Effector CD8-positive, alpha-beta T cell (primary cell): Measurements from ENCODE around the gene LSMEM2.
"Not testable (repeated sequence)": the region's sequence is repeated elsewhere in the genome, so short reads cannot be mapped to it uniquely, and the experiment has no call there.

Experiments
- DNase-seq: peaks from one replicate; lab custom pipeline; 2025; lab: John Stamatoyannopoulos, UW
- total RNA-seq, 4 experiments: gene quantifications; one replicate each; lab custom pipeline; 2026; lab: John Stamatoyannopoulos, UW

The LSMEM2 gene
- 0 reads per million in 4 experiments for total RNA-seq

DNA sequence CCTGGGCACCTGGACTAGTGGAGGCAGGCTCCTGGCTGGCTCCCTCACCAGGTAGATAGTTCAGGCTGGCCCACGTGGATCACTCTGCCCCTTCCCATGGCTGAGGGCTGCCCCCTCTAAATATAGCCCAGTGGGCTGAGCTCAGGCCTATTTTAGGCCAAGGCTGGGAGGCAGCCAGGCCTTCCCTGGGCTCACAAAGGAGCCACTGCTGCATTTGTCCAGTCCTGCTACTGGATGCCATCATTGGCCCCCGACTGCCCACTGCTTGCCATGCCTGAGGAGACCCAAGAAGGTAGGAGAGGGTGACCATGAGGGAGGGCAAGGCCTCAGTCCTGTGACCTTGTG lies at the start of gene LSMEM2:
TSS of gene LSMEM2 (plus strand) at position 208 of the 345 bp plus-strand sequence. CDS start at position 235, 27 bp downstream.
- no peak for DNase-seq

DNA sequence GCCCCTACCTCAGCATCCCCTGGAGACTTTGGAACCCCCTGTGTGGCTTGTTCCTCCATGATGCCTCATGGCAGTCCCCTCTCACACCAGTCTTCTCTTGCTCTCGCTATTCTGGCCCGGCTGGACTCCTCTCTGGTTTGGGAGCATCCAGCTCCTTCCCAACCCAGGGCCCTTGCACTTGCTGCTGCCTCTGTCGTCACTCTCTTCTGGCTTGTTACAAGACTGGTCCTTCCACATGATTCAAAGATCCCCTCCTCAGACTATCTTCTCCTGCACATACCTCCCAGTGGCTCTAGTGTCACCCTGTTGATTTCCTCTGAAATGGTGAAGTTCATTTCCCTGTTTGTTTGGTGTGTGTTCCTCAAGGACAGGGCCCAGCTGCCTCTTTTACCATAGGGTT lies 49.4 kb upstream of the LSMEM2 start:
- DNase-seq: no peak

DNA sequence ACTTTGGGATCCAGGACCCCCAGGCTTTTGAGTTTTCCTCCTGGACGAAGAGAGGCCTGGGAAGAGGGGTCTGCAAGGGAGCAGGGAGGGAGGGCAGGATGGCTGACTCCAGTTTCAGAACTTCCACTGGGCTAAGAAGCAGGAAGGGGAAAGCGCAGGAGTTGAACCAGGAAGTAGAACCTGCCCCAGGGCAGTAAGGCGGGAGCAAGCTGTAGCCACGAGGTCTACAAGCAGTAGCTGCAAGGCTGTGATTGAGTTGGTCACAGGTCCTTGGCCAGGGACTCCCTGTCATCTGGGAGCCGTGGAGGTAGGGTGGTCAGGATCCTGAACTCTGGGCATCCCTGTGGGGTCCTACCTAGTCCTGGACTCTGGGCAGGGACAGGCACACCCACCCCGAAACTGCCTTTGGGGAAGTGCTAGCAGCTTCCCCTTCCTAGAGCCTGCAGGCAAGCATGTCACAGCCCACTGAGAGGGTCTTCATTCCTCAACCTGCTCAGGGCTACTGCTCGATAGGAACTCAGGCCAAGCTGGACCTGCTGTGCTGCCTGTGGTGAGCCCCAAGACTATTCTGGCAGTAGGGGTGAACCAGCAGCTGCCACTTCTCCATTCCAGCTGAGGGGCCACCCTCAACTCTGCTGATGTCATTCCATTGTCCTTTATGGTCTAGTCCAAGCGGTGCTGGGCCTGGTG lies 48.6 kb upstream of the LSMEM2 start:
- no peak for DNase-seq

DNA sequence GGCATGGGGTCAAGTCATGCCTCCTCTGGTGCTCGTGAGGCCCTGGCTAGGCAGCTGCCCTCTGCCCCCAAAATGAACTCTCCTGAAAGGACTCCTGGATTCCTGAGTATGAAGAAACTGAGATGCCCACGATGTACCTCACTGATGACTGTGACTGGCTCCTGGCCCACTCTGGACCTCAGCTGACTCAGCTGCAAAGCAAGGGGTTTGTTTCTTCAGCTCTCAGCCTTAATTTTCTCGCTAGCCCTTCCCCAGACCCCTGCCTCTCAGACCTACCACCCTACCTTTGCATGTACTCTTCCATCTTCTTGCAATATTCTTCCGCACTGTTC lies 48.1 kb upstream of the LSMEM2 start:
- DNase-seq: no peak

DNA sequence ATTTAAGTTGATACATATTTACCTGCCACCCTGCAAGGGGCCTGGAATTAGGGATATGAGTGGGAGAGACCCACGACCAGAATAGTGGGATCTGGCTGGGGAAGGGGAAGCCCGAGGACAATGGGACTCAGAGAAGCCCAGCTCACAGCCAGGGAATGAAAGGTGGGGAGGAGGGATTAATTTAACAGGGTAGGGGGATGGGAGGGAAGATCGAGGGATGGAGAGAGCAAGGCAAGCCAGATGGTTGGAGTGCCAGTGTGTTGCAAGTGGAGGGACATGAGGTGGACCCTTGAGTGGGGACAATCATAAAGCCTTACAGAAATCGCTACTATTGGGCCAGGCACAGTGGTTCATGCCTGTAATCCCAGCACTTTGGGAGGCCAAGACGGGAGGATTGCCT lies 47.3 kb upstream of the LSMEM2 start:
- no peak for DNase-seq

DNA sequence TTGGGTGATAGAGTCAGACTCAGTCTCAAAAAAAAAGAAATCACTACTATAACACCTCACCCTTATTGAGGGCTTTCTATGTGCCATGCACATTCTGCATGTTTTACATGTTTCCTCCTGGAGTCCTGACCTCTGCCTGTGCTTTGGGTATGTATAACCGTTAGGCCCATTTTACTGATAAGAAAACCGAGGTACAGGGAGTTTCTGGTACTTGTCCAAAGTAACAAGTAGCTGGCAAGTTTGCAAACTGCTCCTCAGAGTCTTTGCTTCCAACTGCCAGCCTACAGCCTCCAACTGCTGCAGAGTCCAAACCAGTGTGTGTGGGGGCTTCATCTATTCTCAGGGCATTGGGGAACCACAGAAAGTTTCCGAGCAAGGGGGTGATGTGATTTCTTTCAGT lies 46.6 kb upstream of the LSMEM2 start:
- DNase-seq: no peak

DNA sequence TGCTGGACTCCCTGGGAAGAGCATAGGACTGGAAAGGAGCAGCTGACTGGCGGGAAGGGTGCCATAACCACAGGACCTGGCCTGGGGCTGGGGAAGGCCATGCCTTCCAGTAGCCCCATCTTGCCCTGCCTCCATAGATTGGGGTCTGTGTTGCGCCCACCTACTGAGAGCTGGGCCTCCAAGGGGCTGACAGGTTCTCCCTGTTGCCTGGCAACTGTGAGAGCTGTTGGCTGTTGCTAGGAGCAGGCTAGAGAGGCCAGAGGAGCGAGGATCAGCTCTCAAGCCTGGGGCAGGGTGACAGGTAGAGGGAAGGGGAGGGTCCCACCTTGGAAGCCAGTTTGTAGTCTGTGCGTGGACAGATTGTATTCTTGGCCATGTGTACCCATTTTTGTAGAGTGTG lies 45.7 kb upstream of the LSMEM2 start:
- DNase-seq: no peak

DNA sequence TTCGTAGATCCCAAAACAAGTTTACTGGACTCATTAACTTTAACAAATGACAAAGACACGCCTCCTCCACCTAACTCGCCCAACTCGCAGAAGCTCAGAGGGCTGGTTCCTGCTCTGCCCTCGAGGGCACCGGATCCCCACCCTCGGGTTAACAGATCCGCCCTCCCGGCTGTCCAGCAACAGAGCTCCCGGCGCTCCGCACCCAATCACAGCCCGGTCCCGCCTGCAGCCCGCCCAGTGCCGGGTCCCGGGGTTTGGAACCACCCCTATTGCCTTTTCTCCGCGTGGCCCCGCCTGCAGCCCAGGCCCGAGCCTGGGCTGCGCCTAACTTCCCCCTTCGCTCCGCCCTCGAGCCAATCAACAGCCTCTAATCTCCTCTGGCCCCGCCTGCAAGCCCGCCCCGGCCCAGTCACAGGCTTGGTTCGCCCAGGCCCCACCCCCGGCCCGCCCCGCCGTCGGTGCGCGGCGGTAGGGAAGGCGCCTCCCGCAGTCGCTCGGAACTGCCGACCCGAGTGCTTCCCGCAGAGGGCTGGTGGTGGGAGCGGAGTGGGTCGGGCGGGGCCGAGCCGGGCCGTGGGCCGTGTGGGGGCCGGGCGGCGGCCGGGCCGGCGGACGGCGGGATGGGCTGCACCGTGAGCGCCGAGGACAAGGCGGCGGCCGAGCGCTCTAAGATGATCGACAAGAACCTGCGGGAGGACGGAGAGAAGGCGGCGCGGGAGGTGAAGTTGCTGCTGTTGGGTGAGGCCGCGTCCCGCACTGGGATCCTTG lies 43.0 kb upstream of the LSMEM2 start, which contains the start of gene GNAI2:
TSS of gene GNAI2 (plus strand) at position 489 of the 768 bp plus-strand sequence. CDS start at position 621, 132 bp downstream.
- peak; percentile 97 for DNase-seq

DNA sequence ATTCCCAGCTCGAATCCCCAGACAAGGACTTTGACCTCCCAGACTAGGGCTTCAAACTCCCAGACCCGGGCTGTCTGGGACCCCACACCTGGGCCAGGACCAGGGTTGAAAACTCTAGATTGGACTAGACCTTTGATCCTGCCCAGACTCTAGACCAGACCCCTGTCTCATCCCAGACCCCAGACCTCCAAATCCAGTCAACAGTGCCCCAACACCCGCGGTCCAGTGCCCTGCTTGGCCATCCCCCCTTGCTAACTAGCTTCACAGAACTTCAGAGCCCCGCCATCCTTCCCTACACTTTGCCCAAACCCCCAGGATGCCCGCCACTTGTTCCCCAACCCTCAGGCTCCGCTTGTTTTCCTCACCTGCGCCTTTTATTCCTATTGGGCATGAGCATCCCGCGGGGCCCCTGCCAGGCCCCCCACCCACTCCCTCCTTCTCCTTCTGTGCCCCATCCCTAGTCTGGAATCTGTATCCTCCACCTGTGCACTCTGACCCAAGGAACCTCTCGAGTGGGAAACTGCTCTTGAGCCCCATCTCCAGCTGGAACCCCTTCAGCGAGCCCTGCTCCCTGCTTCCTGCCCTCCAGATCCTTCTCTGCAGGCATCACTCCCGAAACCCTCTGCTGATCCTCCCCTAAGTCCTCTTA lies 42.3 kb upstream of the LSMEM2 start:
- DNase-seq: no peak

DNA sequence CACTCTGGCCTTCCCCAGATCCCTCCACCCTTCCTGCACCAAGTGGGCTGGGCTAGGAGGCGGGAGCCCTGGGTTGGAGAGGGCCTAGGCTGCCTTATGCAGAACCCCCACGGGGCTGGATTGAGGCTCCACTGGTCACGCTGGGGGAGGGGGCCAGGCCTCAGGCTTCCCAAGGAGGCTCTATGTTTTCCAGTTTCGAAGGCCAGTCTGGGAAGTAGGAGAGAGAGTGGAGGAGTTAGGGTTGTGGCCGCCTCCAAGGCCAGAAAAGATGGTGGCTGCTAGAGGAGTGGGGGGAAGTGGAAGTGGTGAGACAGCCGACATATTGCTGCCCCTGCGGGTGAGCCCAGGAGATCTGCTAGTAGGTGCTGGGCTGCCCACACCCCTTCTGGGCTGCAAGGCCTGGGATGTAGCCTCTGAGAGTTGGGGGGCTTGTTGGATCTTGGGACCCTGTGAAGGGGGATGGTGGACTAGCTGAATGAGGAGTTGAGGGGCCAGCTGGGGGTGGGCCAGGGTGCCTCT lies 41.7 kb upstream of the LSMEM2 start:
- peak; percentile 15 for DNase-seq

DNA sequence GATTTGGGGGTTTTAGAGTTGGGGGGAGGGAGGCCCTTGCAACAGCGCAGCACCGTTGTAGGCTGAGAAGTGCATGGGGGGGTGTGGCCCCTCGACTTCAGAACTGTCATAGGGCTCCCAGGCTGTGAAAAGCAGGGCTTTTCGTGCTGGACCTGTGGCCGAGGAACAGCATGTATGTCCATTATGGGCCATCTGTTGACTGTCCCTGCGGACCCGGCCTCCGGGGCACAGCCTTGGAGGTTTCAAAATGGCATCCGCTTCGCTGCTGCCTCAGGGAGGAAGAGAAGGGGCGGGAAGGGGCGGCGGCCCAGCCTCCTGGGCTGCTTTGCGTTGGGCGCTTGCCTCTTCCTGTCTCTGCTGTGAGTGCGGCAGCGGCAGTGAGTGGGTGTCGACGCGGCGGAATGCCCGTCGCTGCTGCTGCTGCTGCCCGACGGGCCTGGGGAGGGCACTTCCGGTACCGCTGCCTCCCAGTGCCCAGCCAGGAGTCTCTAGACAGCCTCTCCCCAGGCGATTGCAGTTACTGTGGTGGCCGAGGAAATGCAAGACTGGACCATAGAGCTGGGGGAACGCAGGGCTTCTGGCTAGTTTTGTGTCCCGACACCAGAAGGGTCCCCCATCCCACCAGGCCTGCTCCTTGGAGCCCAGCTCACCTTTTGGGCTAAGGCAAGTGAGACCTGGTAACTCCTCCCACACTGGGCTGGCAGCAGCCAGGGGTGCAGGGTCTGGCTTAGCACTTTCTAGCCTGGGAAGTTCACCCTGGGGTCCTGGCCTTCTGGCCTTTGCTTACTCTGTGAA lies 40.9 kb upstream of the LSMEM2 start:
- DNase-seq: peak; percentile 72

DNA sequence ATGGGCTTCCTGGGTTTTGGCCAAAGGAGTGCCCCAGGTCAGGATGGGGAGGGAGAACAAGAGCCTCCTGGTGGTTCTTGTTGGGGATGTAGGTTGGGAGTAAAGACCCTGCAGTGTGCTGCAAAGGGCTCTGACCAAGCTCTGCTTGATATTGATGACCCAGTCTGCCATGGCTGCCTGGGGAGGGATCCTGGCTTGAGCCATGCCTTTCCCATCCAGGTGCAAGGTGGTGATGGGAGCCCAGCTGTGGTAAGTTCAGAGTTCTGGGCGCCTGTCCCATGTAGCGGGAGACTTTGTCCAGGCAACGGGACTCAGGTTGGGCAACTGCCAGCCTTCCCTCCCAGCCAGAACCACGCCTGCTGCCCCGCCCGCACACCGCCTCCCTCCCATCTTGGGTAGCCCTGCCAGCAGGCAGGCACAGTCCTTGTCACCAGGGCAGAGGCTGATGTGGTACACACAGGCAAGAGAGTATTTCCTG lies 40.3 kb upstream of the LSMEM2 start:
- no peak for DNase-seq

DNA sequence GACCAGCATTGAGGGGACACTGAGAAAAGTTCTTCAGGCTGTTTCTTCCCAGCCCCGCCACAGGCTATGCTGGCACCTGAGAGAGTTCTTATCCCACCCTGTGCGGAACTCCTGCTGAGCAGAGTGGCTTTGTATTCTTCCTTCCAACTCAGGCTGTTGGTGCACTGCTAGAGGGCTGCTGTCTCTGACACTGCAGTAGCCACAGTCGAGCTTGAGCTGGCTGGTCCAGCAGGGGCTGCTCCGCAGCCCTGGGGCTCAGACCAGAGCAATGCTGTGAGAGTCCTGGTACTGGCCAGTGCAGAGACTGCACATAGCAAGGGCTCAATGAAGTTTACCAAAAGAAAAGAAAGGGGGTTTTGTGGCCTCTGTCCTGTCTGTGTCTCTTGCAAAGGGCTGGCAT lies 39.2 kb upstream of the LSMEM2 start:
- no peak for DNase-seq

DNA sequence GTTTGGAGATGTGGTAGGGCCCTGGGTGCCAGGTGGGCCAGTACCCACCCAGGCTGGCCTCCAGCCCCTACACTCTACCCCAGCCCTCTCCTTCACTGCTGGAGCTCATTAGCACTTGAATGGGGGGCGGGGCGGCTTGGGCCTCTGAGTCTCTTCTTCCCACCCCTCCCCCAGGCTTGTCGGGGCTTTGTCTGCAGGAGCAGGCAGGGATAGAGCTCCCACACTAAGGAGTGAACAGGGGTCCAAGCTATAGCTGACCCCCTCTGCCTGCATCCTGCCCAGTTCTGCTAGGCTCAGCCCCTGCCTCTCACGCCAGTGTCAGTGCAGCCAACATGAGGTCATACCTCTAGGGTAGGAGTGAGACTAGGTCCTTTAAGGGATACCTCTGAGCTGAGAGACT lies 37.7 kb upstream of the LSMEM2 start:
- DNase-seq: no peak

DNA sequence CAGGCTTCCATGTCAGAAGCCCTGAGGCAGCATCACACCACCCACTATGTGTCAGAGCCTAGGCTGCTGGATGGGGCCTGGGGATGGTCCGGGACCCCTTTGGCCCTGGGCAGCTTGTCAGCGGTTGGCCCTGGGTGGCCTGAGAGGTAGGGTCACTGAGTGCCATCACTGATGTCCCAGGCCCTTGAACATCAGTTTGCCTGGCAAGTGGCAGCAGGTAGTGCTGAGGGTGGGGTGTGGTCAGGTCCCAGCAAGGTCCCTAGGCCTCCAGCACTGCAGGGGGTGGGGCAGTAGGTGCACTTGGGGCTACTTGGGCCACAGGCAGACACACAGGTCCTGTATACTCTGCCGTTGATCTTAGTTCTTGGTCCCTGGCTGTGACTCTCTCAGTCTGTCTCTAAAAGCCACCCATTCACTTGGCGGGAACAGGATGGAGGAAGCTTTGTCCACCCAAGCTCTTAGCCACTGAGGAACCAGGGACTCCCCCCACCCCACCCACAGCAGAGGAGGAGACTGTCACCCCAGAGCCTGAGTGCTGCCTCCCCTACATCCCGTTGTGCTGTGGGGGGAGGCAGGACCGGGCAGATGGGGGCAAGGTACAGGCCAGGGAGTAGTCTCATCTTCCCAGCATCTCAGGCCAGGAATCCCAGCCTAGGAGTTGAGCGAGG lies 37.0 kb upstream of the LSMEM2 start:
- no peak for DNase-seq

DNA sequence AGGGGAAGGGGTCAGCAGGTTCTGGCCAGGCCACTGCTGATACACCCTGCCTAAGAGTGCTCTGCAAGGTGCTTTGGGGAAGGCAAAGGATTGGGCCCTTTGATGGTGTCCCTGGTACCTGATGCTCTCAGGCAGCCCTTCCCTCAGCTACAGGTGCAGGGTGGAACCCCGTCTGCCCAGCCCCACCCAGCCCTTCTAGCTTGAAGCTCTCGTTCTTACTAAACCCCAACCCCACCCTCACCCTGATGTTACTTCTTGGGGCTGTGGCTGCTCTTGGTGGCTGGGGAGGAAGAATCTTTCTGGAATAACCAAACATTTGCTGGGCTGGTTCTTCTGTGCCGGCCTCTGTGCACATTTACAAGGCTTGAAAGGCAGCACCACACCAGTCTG lies 36.5 kb upstream of the LSMEM2 start:
- DNase-seq: no peak

DNA sequence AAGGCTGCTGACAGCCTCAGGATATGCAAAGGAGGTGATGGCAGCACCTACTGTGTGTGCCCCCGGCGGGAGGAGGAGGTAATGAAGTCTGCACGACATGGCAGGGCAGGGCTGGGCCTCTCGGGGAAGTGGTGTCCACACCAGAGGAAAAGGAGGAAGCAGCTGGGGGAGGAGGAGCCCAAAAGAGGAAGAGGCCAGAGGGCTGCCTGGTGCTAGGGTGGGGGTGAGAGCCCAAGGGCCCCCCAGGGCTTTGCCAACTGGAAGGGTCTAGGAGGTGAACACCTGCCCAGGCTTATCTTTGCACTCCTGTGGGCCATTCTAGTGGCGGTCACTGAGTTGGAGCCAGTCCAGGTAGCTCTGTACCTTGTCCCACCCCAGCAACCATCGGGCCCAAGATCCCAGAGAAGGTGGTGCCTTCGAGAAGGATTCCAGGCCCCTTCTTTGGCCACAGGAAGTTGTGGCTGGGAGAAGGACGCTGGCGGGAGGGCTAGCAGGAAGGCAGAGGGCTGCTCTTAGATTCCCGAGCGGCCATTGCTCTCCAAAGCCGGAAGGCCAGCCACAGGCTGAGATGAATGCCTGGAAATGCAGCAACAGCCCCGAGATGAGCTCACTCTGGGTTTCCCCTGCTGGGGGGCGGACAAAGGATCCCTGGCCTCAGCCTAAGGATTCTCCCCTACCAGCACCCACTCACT lies 35.9 kb upstream of the LSMEM2 start:
- DNase-seq: no peak

DNA sequence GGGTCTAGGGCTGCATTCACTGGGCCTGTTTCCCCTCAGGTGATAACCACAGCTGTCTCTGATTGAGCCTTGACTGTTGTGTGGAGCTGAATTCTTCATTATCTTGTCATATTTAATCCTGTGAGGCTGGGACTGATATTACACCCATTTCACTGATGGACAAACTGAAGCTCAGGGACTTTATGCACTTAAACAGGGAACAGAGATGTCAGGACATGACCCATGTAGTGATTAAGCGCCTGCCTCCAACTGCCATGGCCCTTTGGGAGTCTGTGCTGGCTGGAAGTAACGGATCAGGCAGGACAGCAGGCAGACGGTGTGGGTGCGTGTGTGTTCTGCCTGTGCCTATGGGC lies 35.4 kb upstream of the LSMEM2 start:
- DNase-seq: no peak

DNA sequence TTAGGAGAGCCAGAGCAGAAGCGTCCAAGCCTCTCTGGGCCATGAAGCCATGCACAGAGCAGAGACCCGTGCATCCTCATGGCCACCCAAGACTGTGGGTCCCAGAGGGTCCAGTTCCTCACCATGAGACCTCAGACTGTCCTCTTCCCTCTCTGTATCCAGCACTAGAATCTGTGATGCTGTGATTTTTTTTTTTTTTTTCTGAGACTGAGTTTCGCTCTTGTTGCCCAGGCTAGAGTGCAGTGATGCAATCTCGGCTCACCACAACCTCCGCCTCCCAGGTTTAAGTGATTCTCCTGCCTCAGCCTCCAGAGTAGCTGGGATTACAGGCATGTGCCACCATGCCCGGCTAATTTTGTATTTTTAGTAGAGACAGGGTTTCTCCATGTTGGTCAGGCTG lies 34.1 kb upstream of the LSMEM2 start:
- DNase-seq: not testable (repeated sequence)

DNA sequence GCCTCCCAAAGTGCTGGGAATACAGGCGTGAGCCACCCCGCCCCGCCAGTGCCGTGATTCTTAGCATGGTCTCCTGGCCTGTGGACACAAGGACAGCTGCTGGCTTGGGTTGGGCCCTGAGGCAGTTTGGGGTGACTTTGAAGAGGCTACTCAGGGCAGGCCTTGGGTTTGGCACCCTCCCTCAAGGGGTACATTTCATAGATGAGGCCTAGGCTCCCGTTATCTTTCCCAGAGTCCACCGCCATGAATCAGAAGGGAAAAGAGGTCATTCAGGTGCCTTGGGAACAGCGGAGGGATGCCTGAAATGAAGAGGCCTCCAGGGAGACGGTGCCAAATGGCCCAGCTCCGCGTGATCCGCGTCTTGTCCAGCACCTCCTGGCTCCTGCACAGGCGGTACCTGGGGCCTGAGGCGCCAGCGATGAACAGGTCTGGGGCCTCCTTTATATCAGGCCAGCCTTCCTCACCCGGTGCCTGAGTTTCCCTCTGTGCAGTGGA lies 33.6 kb upstream of the LSMEM2 start:
- no peak for DNase-seq
